Right hindlimb (tissue), 1 donor: ENCODE measurements around the gene NHS.
A peak's percentile ranks its signal among the peaks of the same experiment; 100 is the strongest.
"Not testable (repeated sequence)": the region's sequence is repeated elsewhere in the genome, so short reads cannot be mapped to it uniquely, and the experiment has no call there.

ENCODE experiments used
- DNase-seq: peaks from one replicate; pipeline ENCODE4 v3.0.0-alpha.2; 2018

NHS gene

GRCh38 chrX:17552044-17552650, 177.1 kb downstream of the NHS start:
- no peak for DNase-seq

- DNase-seq: no peak
These were observed 178.5 kb downstream of the NHS start for GRCh38 chrX:17553469-17553868.

- no peak for DNase-seq
These were observed 179.0 kb downstream of the NHS start for GRCh38 chrX:17553961-17554482.

- no peak for DNase-seq
These were observed 179.9 kb downstream of the NHS start for GRCh38 chrX:17554914-17555313.

- DNase-seq: no peak
These were observed 180.8 kb downstream of the NHS start for GRCh38 chrX:17555846-17556245.

GRCh38 chrX:17559728-17560379, 184.9 kb downstream of the NHS start:
- DNase-seq: no peak

GRCh38 chrX:17560385-17560784, 185.4 kb downstream of the NHS start:
- DNase-seq: no peak

GRCh38 chrX:17563076-17563475, 188.1 kb downstream of the NHS start:
- no peak for DNase-seq

- no peak for DNase-seq
These were observed 188.5 kb downstream of the NHS start for GRCh38 chrX:17563515-17563914.

- no peak for DNase-seq
These were observed 189.8 kb downstream of the NHS start for GRCh38 chrX:17564689-17565409.

GRCh38 chrX:17566740-17567139, 191.7 kb downstream of the NHS start:
- no peak for DNase-seq

GRCh38 chrX:17567187-17567586, 192.2 kb downstream of the NHS start:
- DNase-seq: no peak

GRCh38 chrX:17567821-17568220, 192.8 kb downstream of the NHS start:
- DNase-seq: no peak

- DNase-seq: not testable (repeated sequence)
These were observed 193.8 kb downstream of the NHS start for GRCh38 chrX:17568804-17569203.

GRCh38 chrX:17579026-17579425, 204.0 kb downstream of the NHS start:
- DNase-seq: no peak

GRCh38 chrX:17580539-17581152, 205.6 kb downstream of the NHS start:
- peak; percentile 28 for DNase-seq

GRCh38 chrX:17581641-17582040, 206.6 kb downstream of the NHS start:
- DNase-seq: no peak

GRCh38 chrX:17584248-17584681, 209.3 kb downstream of the NHS start:
- no peak for DNase-seq

GRCh38 chrX:17585006-17585405, 210.0 kb downstream of the NHS start:
- no peak for DNase-seq

GRCh38 chrX:17587366-17587765, 212.4 kb downstream of the NHS start:
- no peak for DNase-seq

- no peak for DNase-seq
These were observed 213.3 kb downstream of the NHS start for GRCh38 chrX:17588303-17588702.

- peak; percentile 57 for DNase-seq
These were observed 216.1 kb downstream of the NHS start for GRCh38 chrX:17590892-17591740.

- no peak for DNase-seq
These were observed 216.7 kb downstream of the NHS start for GRCh38 chrX:17591741-17592110.
